Activated CD4-positive, alpha-beta T cell treated with anti-CD3 and anti-CD28 coated beads, Interleukin-2, amount 50 U/mL, for 4 hours (primary cell): ENCODE measurements around the gene SCAMP4.
"Not testable (repeated sequence)": the region's sequence is repeated elsewhere in the genome, so short reads cannot be mapped to it uniquely, and the experiment has no call there.

Experiments
- DNase-seq, 2 experiments: peaks; one replicate each; pipeline ENCODE4 v3.0.0-alpha.2; 2020

Gene SCAMP4

GRCh38 chr19:1883784-1884183 lies 21.4 kb upstream of the SCAMP4 start:
- no peak for DNase-seq

- DNase-seq = no peak
Measured at GRCh38 chr19:1884291-1884718, 20.9 kb upstream of the SCAMP4 start.

- DNase-seq = no peak
Measured at GRCh38 chr19:1884719-1885334, 20.4 kb upstream of the SCAMP4 start.

GRCh38 chr19:1885398-1886119 lies 19.6 kb upstream of the SCAMP4 start, which contains the start of gene ABHD17A:
ABHD17A (minus strand) TSS chr19:1885496; CDS start chr19:1881566, 3,930 bp downstream.
- DNase-seq = peak; percentile 92 to 93

GRCh38 chr19:1886360-1886759 lies 18.8 kb upstream of the SCAMP4 start:
- DNase-seq = not testable (repeated sequence)

GRCh38 chr19:1888385-1888784 lies 16.8 kb upstream of the SCAMP4 start:
- DNase-seq = no peak

- DNase-seq = no peak
Measured at GRCh38 chr19:1889907-1890306, 15.3 kb upstream of the SCAMP4 start.

GRCh38 chr19:1893791-1894190 lies 11.4 kb upstream of the SCAMP4 start:
- no peak for DNase-seq

GRCh38 chr19:1896508-1896907 lies 8.7 kb upstream of the SCAMP4 start:
- no peak for DNase-seq

GRCh38 chr19:1901940-1902404 lies 3.2 kb upstream of the SCAMP4 start:
- DNase-seq = no peak

GRCh38 chr19:1902923-1903322 lies 2.3 kb upstream of the SCAMP4 start:
- DNase-seq = no peak

- DNase-seq = no peak
Measured at GRCh38 chr19:1904860-1905109, 414 bp upstream of the SCAMP4 start.

GRCh38 chr19:1905863-1906375 lies 720 bp downstream of the SCAMP4 start:
- no peak for DNase-seq

GRCh38 chr19:1906985-1907562 lies 1.9 kb downstream of the SCAMP4 start:
- DNase-seq = no peak

GRCh38 chr19:1907563-1908363 lies 2.6 kb downstream of the SCAMP4 start:
- DNase-seq = no peak

- DNase-seq = no peak
Measured at GRCh38 chr19:1908364-1908678, 3.1 kb downstream of the SCAMP4 start.

- no peak for DNase-seq
Measured at GRCh38 chr19:1909761-1910080, 4.5 kb downstream of the SCAMP4 start.

GRCh38 chr19:1910177-1910576 lies 5.0 kb downstream of the SCAMP4 start:
- no peak for DNase-seq

GRCh38 chr19:1911098-1911497 lies 5.9 kb downstream of the SCAMP4 start:
- DNase-seq = no peak

GRCh38 chr19:1911995-1912394 lies 6.8 kb downstream of the SCAMP4 start:
- no peak for DNase-seq

GRCh38 chr19:1912760-1913505 lies 7.7 kb downstream of the SCAMP4 start:
- DNase-seq = no peak

GRCh38 chr19:1913781-1914577 lies 8.8 kb downstream of the SCAMP4 start:
- DNase-seq = no peak
